H1 (cell line): ENCODE results near the gene PLSCR1. TPM values are rescaled to one million over a fixed set of nuclear protein-coding genes. Genes with fewer than 3 reads are reported as not detected.

Experiments
- CTCF ChIA-PET: fragments of 300-600 bp; sonication (Branson Sonifier 250); formaldehyde crosslinking; loops from one replicate; lab custom pipeline; 2021; ENCODE audit not compliant: partially characterized antibody; lab: Charles Lee
- POLR2A ChIA-PET: fragments of 300-600 bp; sonication (Branson Sonifier 250); formaldehyde crosslinking; loops from one replicate; lab custom pipeline; 2021; ENCODE audit warnings: inconsistent platforms; ENCODE audit not compliant: partially characterized antibody; lab: Charles Lee
- DNase-seq, 2 experiments: peaks; one replicate each; pipeline versions ENCODE4 v3.0.0 to v3.0.0-alpha.2; 2010 to 2022; ENCODE audit warnings: low spot score in 2 of 2, low read depth in 1 of 2, mixed read lengths in 1 of 2
- FAIRE-seq: peaks from 2 replicates; lab custom pipeline; 2011; peaks lifted over from hg19 to GRCh38; lab: Jason Lieb, UNC
- H2AFZ ChIP-seq: 2 replicates; pipeline ENCODE4 v1.8.1; 2012; ENCODE audit warnings: low read length, inconsistent platforms
- H2AK5ac ChIP-seq: 2 replicates; pipeline ENCODE4 v1.6.1; 2013; ENCODE audit warnings: low read depth, low read length
- H2BK120ac ChIP-seq: replicated peaks from 2 replicates; pipeline ENCODE3; 2013; ENCODE audit warnings: low read depth, low read length, inconsistent platforms
- H2BK12ac ChIP-seq: 2 replicates; pipeline ENCODE4 v1.6.1; 2013; ENCODE audit warnings: low read depth, low read length
- H2BK15ac ChIP-seq: 2 replicates; pipeline ENCODE4 v1.6.1; 2013; ENCODE audit warnings: low read length
- H2BK20ac ChIP-seq: 2 replicates; pipeline ENCODE4 v1.6.1; 2013; ENCODE audit warnings: low read length
- H2BK5ac ChIP-seq: 2 replicates; pipeline ENCODE4 v1.6.1; 2013; ENCODE audit warnings: low read depth, low read length
- H3K14ac ChIP-seq: 2 replicates; pipeline ENCODE4 v1.6.1; 2013; ENCODE audit warnings: inconsistent platforms; ENCODE audit not compliant: insufficient read length
- H3K18ac ChIP-seq: 2 replicates; pipeline ENCODE4 v1.6.1; 2013; ENCODE audit warnings: low read length; ENCODE audit errors: extremely low read depth
- H3K23ac ChIP-seq: 2 replicates; pipeline ENCODE4 v1.6.1; 2013; ENCODE audit warnings: inconsistent platforms; ENCODE audit not compliant: insufficient read length
- H3K23me2 ChIP-seq: 2 replicates; pipeline ENCODE4 v1.6.1; 2013; ENCODE audit warnings: low read depth, low read length
- H3K27ac ChIP-seq: 2 replicates; pipeline ENCODE4 v1.6.1; 2011; ENCODE audit warnings: low read depth, low read length, inconsistent platforms
- H3K27me3 ChIP-seq, 4 experiments: replicated peaks in 1 of 4; 1 replicate in 1 of 4; 2 replicates in 3 of 4; pipeline versions ENCODE4 v1.6.1 to v1.8.1; 2011 to 2013; ENCODE audit warnings: low read length in 3 of 4, mild to moderate bottlenecking in 3 of 4, inconsistent platforms in 2 of 4, mixed read lengths in 2 of 4, moderate library complexity in 1 of 4; ENCODE audit not compliant: control insufficient read depth in 3 of 4, insufficient read depth in 3 of 4; ENCODE audit errors: extremely low read depth in 1 of 4
- H3K36me3 ChIP-seq, 4 experiments: 2 replicates each; pipeline versions ENCODE4 v1.6.1 to v1.8.1; 2011 to 2013; ENCODE audit warnings: mild to moderate bottlenecking in 4 of 4, low read length in 3 of 4, moderate library complexity in 2 of 4, control low read depth in 1 of 4, inconsistent platforms in 1 of 4; ENCODE audit not compliant: insufficient read depth in 4 of 4, control insufficient read depth in 2 of 4
- H3K4ac ChIP-seq: replicated peaks from 2 replicates; pipeline ENCODE3; 2013; ENCODE audit warnings: low read length, low read depth, mixed read lengths, inconsistent platforms; ENCODE audit not compliant: insufficient read length
- H3K4me1 ChIP-seq, 4 experiments: replicated peaks in 1 of 4; 1 replicate in 1 of 4; 2 replicates in 3 of 4; pipeline versions ENCODE4 v1.6.1 to v1.8.1; 2011 to 2013; ENCODE audit warnings: low read length in 3 of 4, inconsistent platforms in 2 of 4, mixed read lengths in 1 of 4; ENCODE audit not compliant: insufficient read depth in 4 of 4, control insufficient read depth in 3 of 4
- H3K4me2 ChIP-seq, 2 experiments: 2 replicates each; pipeline versions ENCODE4 v1.6.1 to v1.8.1; 2011 to 2013; ENCODE audit warnings: low read depth in 2 of 2, low read length in 2 of 2, control low read depth in 1 of 2, inconsistent platforms in 1 of 2, mild to moderate bottlenecking in 1 of 2; ENCODE audit not compliant: insufficient read depth in 1 of 2
- H3K4me3 ChIP-seq, 4 experiments: fragments of 200-600, 300-600 bp in 1 of 4; sonication (generic), shearing (Covaris generic), sonication (Bioruptor Twin) in 1 of 4; 2 replicates each; pipeline versions ENCODE4 v1.5.1 to v1.8.1; 2011 to 2016; ENCODE audit warnings: low read length in 4 of 4, low read depth in 3 of 4, control low read depth in 2 of 4, inconsistent platforms in 2 of 4, mild to moderate bottlenecking in 2 of 4, mixed read lengths in 1 of 4, moderate library complexity in 1 of 4; ENCODE audit not compliant: insufficient read depth in 2 of 4; ENCODE audit errors: extremely low read depth in 1 of 4
- H3K56ac ChIP-seq: replicated peaks from 2 replicates; pipeline ENCODE3; 2013; ENCODE audit warnings: low read depth, mild to moderate bottlenecking, mixed read lengths, low read length, inconsistent platforms; ENCODE audit not compliant: insufficient read length
- H3K79me1 ChIP-seq: 2 replicates; pipeline ENCODE4 v1.6.1; 2013; ENCODE audit warnings: low read depth, low read length, control low read depth
- H3K79me2 ChIP-seq, 2 experiments: 2 replicates each; pipeline versions ENCODE4 v1.6.1 to v1.8.1; 2012 to 2013; ENCODE audit warnings: low read length in 2 of 2, mild to moderate bottlenecking in 2 of 2, inconsistent platforms in 1 of 2; ENCODE audit not compliant: insufficient read depth in 2 of 2, control insufficient read depth in 1 of 2
- H3K9ac ChIP-seq, 4 experiments: replicated peaks in 1 of 4; 1 replicate in 1 of 4; 2 replicates in 3 of 4; pipeline versions ENCODE4 v1.6.1 to v1.8.1; 2011 to 2013; ENCODE audit warnings: low read depth in 3 of 4, low read length in 3 of 4, control low read depth in 2 of 4, mild to moderate bottlenecking in 2 of 4, moderate library complexity in 2 of 4, inconsistent platforms in 1 of 4; ENCODE audit errors: extremely low read depth in 1 of 4
- H3K9me3 ChIP-seq, 2 experiments: 2 replicates each; pipeline versions ENCODE4 v1.6.1 to v1.8.1; 2012 to 2013; ENCODE audit warnings: mild to moderate bottlenecking in 2 of 2, moderate library complexity in 2 of 2, control low read depth in 1 of 2, inconsistent platforms in 1 of 2, low read depth in 1 of 2, low read length in 1 of 2, mixed read lengths in 1 of 2; ENCODE audit not compliant: insufficient read depth in 2 of 2
- H4K20me1 ChIP-seq, 2 experiments: replicated peaks in 1 of 2; 2 replicates each; pipeline versions ENCODE3 to v1.8.1; 2011 to 2013; ENCODE audit warnings: inconsistent platforms in 2 of 2, low read length in 2 of 2, mild to moderate bottlenecking in 1 of 2; ENCODE audit not compliant: insufficient read depth in 2 of 2, control insufficient read depth in 1 of 2
- H4K5ac ChIP-seq: 2 replicates; pipeline ENCODE4 v1.6.1; 2013; ENCODE audit warnings: low read length, low read depth, mixed read lengths, inconsistent platforms; ENCODE audit not compliant: insufficient read length
- H4K8ac ChIP-seq: 2 replicates; pipeline ENCODE4 v1.8.0; 2013; ENCODE audit warnings: mild to moderate bottlenecking, moderate library complexity, low read length, inconsistent platforms; ENCODE audit not compliant: insufficient read depth; ENCODE audit errors: extremely low read depth
- H4K91ac ChIP-seq: replicated peaks from 2 replicates; pipeline ENCODE3; 2013; ENCODE audit warnings: low read length, mixed read lengths, inconsistent platforms; ENCODE audit not compliant: insufficient read length
- ASH2L ChIP-seq: fragments of 200-600, 300-600 bp; sonication (generic); IDR thresholded peaks from one replicate; pipeline ENCODE4 v1.7.1; 2017; ENCODE audit warnings: low read length
- CBX5 ChIP-seq: fragments of 300-800, 300-1000 bp; sonication (generic); IDR thresholded peaks from 2 replicates; pipeline ENCODE4 v1.7.1; 2016; ENCODE audit warnings: antibody characterized with exemption, low read length, low read depth
- CHD2 ChIP-seq: IDR thresholded peaks from 2 replicates; pipeline ENCODE4 v1.6.1; 2012; ENCODE audit warnings: low read length, improper control_type of control experiment
- EZH2 ChIP-seq: fragments of 200-600 bp; sonication (generic); IDR thresholded peaks from 2 replicates; pipeline ENCODE4 v1.7.1; 2012; ENCODE audit warnings: low read depth, mild to moderate bottlenecking, moderate library complexity, low read length, inconsistent platforms; ENCODE audit not compliant: severe bottlenecking
- FOSL1 ChIP-seq: IDR thresholded peaks from 2 replicates; pipeline ENCODE4 v1.6.1; 2011; ENCODE audit warnings: mild to moderate bottlenecking, low read depth, low read length, moderate library complexity; ENCODE audit not compliant: insufficient read depth
- HDAC2 ChIP-seq, 2 experiments: fragments of 300-600 bp in 1 of 2; sonication (generic) in 1 of 2; IDR thresholded peaks; 2 replicates each; pipeline ENCODE4 v1.6.1; 2011 to 2012; ENCODE audit warnings: low read depth in 2 of 2, low read length in 2 of 2, mild to moderate bottlenecking in 2 of 2, moderate library complexity in 2 of 2, borderline replicate concordance in 1 of 2, inconsistent platforms in 1 of 2
- POLR2A ChIP-seq, 2 experiments: IDR thresholded peaks; 1 replicate in 1 of 2; 2 replicates in 1 of 2; pipeline ENCODE4 v1.6.1; 2011; ENCODE audit warnings: low read depth in 2 of 2, low read length in 2 of 2, mild to moderate bottlenecking in 2 of 2; ENCODE audit errors: control extremely low read depth in 1 of 2
- RAD21 ChIP-seq, 2 experiments: IDR thresholded peaks in 1 of 2; conservative IDR thresholded peaks in 1 of 2; 2 replicates each; pipeline ENCODE4 v1.6.1; 2011; ENCODE audit warnings: low read depth in 2 of 2, low read length in 2 of 2, improper control_type of control experiment in 1 of 2, inconsistent platforms in 1 of 2, mild to moderate bottlenecking in 1 of 2, moderate library complexity in 1 of 2
- RFX5 ChIP-seq: IDR thresholded peaks from 2 replicates; pipeline ENCODE4 v1.6.1; 2011; ENCODE audit warnings: low read depth, low read length, improper control_type of control experiment, borderline replicate concordance
- SIN3A ChIP-seq, 2 experiments: IDR thresholded peaks in 1 of 2; conservative IDR thresholded peaks in 1 of 2; 2 replicates each; pipeline ENCODE4 v1.6.1; 2011 to 2012; ENCODE audit warnings: low read length in 2 of 2, improper control_type of control experiment in 1 of 2, low read depth in 1 of 2, mild to moderate bottlenecking in 1 of 2
- SP4 ChIP-seq: IDR thresholded peaks from 2 replicates; pipeline ENCODE4 v1.6.1; 2012; ENCODE audit warnings: low read length, inconsistent platforms
- SUZ12 ChIP-seq: fragments of 200-600 bp; sonication (generic); IDR thresholded peaks from 2 replicates; pipeline ENCODE4 v1.6.1; 2012; ENCODE audit warnings: mild to moderate bottlenecking, inconsistent platforms, low read length, moderate library complexity, mixed read lengths
- ZNF274 ChIP-seq: IDR thresholded peaks from 2 replicates; pipeline ENCODE4 v1.7.0; 2012; ENCODE audit warnings: low read length, borderline replicate concordance; ENCODE audit errors: extremely low read depth
- polyA plus RNA-seq, 7 experiments: library from polyadenylated mRNA; depleted of rRNA in 3 of 7; stranded (reverse) in 5 of 7; unstranded in 2 of 7; fragments of >200 nt in 5 of 7; fragments of 200-250 nt in 2 of 7; gene quantifications; 1 replicate in 5 of 7; 2 replicates in 1 of 7; 4 replicates in 1 of 7; pipeline versions ENCODE4 v1.2.1 to v1.2.3, GENCODE V29; 2011 to 2013; ENCODE audit warnings: missing spikeins in 2 of 7, mixed read lengths in 2 of 7
- total RNA-seq: library from RNA; stranded (reverse); fragmentation: NEBNext Ultra II Directional; extraction: Animal tissue kit (Norgen Biotek cat#: 25700); gene quantifications from 2 replicates; pipeline ENCODE4 v1.2.1, GENCODE V29; 2021

The PLSCR1 gene
- total and polyA plus RNA-seq, 2 of the 8 experiments (the other 6 are each of a cell fraction or from before 2014, with no cell fraction given) = 32.2 to 48.5 TPM

- no peak overlapping the region for H4K8ac ChIP-seq
- H3K18ac ChIP-seq = no peak overlapping the region
- no peak overlapping the region for H3K9ac ChIP-seq
- no peak overlapping the region for H2BK20ac ChIP-seq
- peak overlapping the region; percentile 23 for H4K5ac ChIP-seq
- H2AK5ac ChIP-seq = no peak overlapping the region
- H3K9me3 ChIP-seq = peaks cover 13 to 17% of the 10 kb centered on the region in 2 experiments
- DNase-seq (no peak), FAIRE-seq (no peak)
- H2BK120ac ChIP-seq = no peak overlapping the region
- H3K56ac ChIP-seq = no peak overlapping the region
- H3K23me2 ChIP-seq = no peaks in the 10 kb centered on the region
- no peak overlapping the region for H2BK5ac ChIP-seq
- H3K4me1 ChIP-seq = no peaks in the 10 kb centered on the region
- TF ChIP-seq HDAC2 (IDR thresholded peaks at IDR 0.05; ENCODE audit: borderline replicate concordance in 1 of 2, low read depth in 2 of 2, low read length in 2 of 2) (no peak), EZH2 (no peak), CHD2 (no peak), RFX5 (no peak), ZNF274 (no peak), ASH2L (no peak), SIN3A (conservative IDR thresholded peaks at IDR 0.05 in 1 of 2, IDR thresholded peaks at IDR 0.05 in 1 of 2; ENCODE audit: low read depth in 1 of 2, low read length in 2 of 2) (no peak), SUZ12 (no peak), RAD21 (IDR thresholded peaks at IDR 0.05 in 1 of 2, conservative IDR thresholded peaks at IDR 0.05 in 1 of 2; ENCODE audit: low read depth in 2 of 2, low read length in 2 of 2) (no peak), CBX5 (no peak), FOSL1 (no peak), POLR2A (IDR thresholded peaks at IDR 0.05; ENCODE audit: control extremely low read depth in 1 of 2, low read depth in 2 of 2, low read length in 2 of 2) (no peak), SP4 (no peak)
- H3K27ac ChIP-seq = no peak overlapping the region
- H3K27me3 ChIP-seq = no peaks in the 10 kb centered on the region
- H3K4me3 ChIP-seq = peak overlapping the region in 1 of 4 experiments; percentile 30; a peak in 1 of 8 replicates
- no peak overlapping the region for H3K23ac ChIP-seq
- no peak overlapping the region for H2AFZ ChIP-seq
- no peaks in the 10 kb centered on the region for H3K79me1 ChIP-seq
- POLR2A ChIA-PET = no interaction called here
- H2BK15ac ChIP-seq = no peak overlapping the region
- H3K4ac ChIP-seq = no peak overlapping the region
- no peak overlapping the region for H2BK12ac ChIP-seq
- no peaks in the 10 kb centered on the region for H4K20me1 ChIP-seq
- H4K91ac ChIP-seq = no peak overlapping the region
- H3K79me2 ChIP-seq = no peaks in the 10 kb centered on the region
- no peak overlapping the region for H3K14ac ChIP-seq
- no peak overlapping the region; a peak in 1 of 4 replicates for H3K4me2 ChIP-seq
- peaks cover 0 to 15% (median 5%) of the 10 kb centered on the region in 4 experiments; a peak in 3 of 8 replicates for H3K36me3 ChIP-seq
- CTCF ChIA-PET = no interaction called here
Observed at GRCh38 chr3:146585156-146585555, 40.7 kb upstream of the PLSCR1 start.
